Stimulated activated CD4-positive, alpha-beta T cell treated with anti-CD3 and anti-CD28 coated beads, TNF-alpha, amount 100 ng/mL, for 4 hours (primary cell): ENCODE measurements around the gene TENT4B.
A peak's percentile ranks its signal among the peaks of the same experiment; 100 is the strongest.
"Not testable (repeated sequence)": the region's sequence is repeated elsewhere in the genome, so short reads cannot be mapped to it uniquely, and the experiment has no call there.

Experiments used
- DNase-seq, 3 experiments: peaks; one replicate each; pipeline ENCODE4 v3.0.0-alpha.2; 2020; ENCODE audit warnings: low read depth in 3 of 3

TENT4B gene

DNA sequence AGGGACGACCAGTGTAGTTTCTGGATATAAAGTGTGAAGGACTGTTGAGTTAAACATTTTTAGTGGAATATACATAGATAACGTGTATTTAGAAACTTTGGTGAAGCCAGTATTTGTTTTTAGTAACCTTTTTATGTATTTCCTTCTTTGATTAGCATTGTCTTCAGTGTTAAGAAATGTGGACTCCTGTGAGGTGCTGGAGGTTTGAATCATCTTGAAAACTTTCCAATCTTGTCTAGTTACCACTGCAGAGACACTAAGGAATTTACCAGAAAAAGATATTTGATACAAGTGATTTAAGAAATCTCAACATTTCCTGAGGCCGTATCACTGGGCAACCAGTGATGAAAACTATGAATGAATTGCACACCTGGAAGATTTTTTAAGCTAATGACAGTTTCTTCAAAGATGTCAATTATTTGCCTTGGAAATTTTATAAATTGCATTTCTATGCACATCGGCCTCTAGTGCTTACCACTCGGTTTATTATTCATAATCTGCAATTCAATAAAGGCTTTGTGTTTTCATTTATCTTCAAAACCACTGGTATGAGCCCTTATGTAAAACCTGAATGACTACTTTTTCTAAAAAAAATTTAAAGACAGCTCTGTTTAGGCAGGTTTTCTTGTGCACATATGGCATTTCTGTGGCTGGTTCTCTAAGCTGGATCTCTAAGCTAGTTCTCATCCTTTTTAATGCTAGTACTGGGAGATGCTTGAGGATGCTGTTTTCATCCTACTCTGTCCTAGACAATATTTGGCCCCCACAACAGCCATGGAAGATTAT lies 81.9 kb downstream of the TENT4B start:
- DNase-seq = no peak

DNA sequence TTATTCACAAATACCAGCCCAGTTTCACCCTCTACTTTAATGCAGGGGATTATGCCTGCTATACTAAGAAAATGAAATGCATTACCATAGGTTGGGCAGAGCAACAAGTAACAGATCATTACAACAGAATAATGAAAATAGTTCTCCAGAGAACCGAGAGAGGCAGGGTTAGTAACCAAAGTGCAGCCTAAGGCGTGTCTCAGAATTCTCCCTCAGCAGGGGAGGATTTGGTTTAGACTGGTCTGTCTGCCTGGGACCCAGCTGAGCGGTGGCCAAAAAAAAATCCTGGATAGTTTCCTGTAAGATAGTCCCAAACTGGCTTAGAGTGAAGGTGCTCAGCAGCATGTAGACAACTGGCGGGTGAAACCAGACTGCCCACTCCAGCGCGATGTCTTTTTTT lies 82.5 kb downstream of the TENT4B start:
- DNase-seq = no peak

DNA sequence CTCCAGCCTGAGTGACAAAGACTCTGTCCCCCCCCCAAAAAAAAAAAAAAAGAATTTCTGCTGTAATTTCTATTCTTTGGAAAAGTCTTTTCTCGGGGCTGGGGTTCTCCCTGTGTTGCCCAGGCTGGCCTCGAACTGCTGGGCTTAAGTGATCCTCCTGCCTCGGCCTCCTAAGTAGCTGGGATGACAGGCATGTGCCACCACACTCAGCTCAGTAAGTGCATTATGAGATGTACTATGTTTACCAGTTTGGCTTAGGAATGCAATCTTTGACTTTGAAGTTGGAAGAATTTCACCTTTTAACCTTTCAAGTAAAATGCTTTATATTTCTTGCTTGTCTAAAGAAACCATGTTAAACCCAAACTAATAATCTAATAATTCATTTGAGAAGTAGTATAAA lies 85.2 kb downstream of the TENT4B start:
- no peak for DNase-seq

DNA sequence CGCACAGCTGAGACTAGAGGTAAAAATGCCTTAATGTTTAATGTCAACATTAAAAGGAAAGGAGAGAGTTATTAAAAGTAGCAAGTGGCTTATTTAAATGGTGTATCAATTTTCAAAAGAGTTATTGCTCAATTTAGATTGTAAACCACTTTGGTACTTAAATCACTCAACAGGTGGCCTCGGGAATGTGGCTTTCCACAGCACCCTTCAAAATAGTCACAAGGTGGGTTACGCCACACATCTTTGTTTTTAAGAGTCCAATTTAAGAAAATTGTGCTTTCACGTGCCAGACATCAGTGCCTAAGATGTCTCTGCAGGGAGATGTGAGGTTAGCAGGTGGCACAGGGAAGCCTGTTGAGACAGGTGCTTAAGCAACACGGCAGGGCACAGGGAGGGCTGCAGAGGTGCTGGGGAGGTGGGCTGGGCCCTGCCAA lies 85.8 kb downstream of the TENT4B start:
- no peak for DNase-seq

- not testable (repeated sequence) for DNase-seq
Observed at GRCh38 chr16:50243024-50243423, 89.9 kb downstream of the TENT4B start.

GRCh38 chr16:50244140-50244503 lies 91.0 kb downstream of the TENT4B start:
- DNase-seq = no peak

- no peak for DNase-seq
Observed at GRCh38 chr16:50244504-50245416, 91.7 kb downstream of the TENT4B start.

- DNase-seq = peak in 2 of 3 experiments; percentile 49 to 57
Observed at GRCh38 chr16:50245417-50246298, 92.6 kb downstream of the TENT4B start.

GRCh38 chr16:50246299-50247122 lies 93.4 kb downstream of the TENT4B start:
- DNase-seq = no peak

DNA sequence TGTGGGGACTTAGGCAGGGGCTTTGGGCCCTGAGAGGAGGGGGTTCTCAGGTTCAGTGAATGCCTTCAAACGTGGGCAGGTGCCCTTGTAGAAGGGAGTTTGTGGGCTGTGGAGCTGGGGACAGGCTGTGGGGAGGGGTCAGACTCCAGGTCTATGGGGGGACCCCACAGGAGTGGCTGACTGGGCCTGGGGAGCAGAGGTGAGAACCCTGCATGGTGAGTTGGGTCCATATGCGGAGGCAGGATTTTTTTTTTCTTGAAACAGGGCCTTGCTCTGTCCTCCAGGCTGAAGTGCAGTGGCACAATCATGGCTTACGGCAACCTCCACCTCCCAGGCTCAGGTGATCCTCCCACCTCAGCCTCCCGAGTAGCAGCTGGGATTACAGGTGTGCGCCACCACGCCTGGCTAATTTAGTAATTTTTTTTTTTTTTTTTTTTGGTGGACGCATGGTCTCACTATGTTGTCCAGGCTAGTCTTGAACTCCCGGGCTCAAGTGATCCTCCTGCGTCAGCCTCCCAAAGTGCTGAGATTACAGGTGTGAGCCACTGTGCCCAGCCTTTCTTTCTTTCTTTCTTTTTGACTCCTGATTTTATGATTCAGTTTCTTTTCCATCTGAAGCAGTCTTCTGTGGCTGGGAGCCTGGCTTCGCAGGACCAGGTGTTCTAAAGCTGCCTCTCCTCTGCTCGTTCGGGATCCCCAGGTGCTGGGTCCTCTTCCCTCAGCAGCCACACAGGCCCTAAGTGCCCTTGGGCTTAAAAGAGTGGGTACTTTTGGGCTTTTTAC lies 94.2 kb downstream of the TENT4B start:
- no peak for DNase-seq

GRCh38 chr16:50247906-50248608 lies 95.0 kb downstream of the TENT4B start:
- no peak for DNase-seq

DNA sequence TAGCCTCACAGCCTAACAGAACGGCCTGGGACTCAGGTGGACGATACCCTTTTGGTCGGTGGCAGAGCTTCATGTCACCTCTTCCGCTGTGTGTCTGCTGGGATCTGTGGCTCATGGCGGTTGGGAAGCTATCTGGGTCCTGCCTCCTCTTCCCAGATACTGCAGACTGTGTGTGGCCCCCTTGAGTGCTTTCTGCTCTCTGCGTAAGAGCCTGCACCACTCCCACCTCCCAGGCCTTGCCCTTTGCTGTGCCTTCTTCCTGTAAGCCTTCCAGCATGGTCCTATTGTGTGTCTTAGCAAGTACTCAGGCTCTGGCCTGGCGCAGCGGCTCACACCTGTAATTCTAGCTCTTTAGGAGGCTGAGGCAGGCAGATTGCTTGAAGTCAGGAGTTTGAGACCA lies 95.7 kb downstream of the TENT4B start:
- DNase-seq = no peak

DNA sequence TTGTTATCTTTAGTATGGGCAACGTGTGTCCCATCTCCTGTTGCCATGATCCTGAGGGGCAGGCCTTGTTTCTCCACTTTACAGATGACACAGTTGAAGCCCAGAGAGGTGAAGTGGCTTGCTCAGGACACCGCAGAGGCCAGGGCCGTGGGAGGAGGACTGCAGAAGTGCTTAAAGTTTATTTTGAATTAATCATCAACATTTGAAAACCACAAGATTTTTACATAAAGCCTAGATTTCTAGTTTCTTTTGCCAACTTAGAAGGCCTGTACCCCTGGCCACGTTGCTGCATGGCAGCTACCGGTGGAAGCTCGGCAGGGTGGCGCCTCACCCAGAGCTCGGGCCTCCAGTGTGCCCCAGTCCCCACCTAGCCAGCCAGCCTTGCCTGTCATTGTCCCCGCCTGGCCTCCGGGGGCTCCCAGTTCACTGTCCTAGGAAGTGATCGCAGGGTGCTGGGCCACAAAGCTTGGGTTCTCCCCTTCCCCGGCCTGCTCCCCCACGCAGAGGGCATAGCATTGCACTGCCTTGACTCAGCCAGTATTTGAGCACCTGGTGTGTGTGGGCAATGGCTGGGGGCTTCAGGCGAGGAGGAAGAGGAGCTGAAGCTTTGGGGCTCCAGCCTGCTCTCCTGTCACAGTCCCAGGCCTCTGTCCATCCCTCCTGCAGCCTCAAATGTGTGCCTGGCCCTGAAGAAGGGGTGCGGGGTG lies 98.4 kb downstream of the TENT4B start:
- no peak for DNase-seq

- DNase-seq = no peak
Observed at GRCh38 chr16:50252082-50252611, 99.0 kb downstream of the TENT4B start.

GRCh38 chr16:50252874-50253513 lies 99.9 kb downstream of the TENT4B start:
- DNase-seq = no peak

- DNase-seq = no peak
Observed at GRCh38 chr16:50253514-50253910, 100.4 kb downstream of the TENT4B start.

DNA sequence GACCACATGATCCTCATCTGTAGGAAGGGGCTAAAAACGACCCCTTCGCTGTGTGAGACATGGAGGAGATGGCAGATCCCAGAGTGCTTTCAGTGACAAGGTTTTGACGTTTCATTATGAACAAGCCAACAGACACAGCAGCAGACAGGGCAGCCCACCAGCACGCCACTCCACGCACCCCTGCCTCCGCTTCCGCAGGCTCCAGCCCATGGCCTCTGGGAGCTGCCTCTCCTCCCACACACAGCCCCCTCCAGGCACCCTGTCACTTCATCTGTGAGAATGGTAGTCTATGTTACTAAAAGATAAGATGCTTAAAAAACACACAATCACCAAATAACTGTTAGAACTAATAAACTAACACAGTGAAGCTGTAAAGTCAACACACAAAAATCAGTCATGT lies 101.0 kb downstream of the TENT4B start:
- DNase-seq = no peak

DNA sequence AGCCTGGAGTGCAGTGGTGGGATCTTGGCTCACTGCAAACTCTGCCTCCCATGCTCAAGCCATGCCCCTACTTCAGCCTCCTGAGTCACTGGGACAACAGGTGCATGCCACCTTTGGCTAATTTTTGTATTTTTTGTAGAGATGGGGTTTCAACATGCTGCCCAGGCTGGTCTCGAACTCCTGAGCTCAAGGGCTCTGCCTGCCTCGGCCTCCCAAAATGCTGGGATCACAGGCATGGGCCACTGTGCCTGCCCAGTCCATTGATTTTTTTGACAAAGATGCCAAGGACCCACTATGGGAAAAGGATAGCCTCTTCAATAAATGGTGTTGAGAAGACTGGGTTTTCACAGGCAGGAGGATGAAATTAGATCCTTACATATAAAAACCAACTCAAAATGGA lies 102.4 kb downstream of the TENT4B start:
- DNase-seq = no peak
